ENCODE data around the gene OSBPL8.

- no peak for TF ChIP-seq EZH2 (IDR thresholded peaks at IDR 0.05; ENCODE audit: borderline replicate concordance)
- TF ChIP-seq CTCF (IDR thresholded peaks at IDR 0.05; ENCODE audit: poor library complexity), result no peak
Observed at GRCh38 chr12:76478045-76478444, 81.5 kb downstream of the OSBPL8 start.
